Endothelial cell of umbilical vein (primary cell): ENCODE measurements around the gene ATIC. TPM values are rescaled to one million over a fixed set of nuclear protein-coding genes. Genes with fewer than 3 reads are reported as not detected.

ENCODE experiments used
- BruUV-seq: library from RNA; stranded (reverse); fragments of 400-500 nt; replicated peaks from 2 replicates; lab custom pipeline; 2021; lab: Mats Ljungman, UMichigan
- CTCF ChIA-PET: fragments of 300-600, 350-600 bp; sonication (Branson Sonifier 250); formaldehyde crosslinking; loops from one replicate; lab custom pipeline; 2021; ENCODE audit warnings: antibody characterized with exemption, inconsistent platforms; lab: Charles Lee
- POLR2A ChIA-PET: fragments of 300-600, 350-600 bp; sonication (Branson Sonifier 250); formaldehyde crosslinking; loops from one replicate; lab custom pipeline; 2021; ENCODE audit warnings: antibody characterized with exemption, inconsistent platforms; lab: Charles Lee
- DNase-seq: peaks from one replicate; pipeline ENCODE4 v3.0.0-alpha.2; 2011; ENCODE audit warnings: low read depth, low spot score
- FAIRE-seq: peaks from 2 replicates; lab custom pipeline; 2011; peaks lifted over from hg19 to GRCh38; lab: Jason Lieb, UNC
- H2AFZ ChIP-seq: 2 replicates; pipeline ENCODE4 v1.6.0; 2012; ENCODE audit warnings: low read depth, low read length, control low read depth, inconsistent platforms
- H3K27ac ChIP-seq: 2 replicates; pipeline ENCODE4 v1.5.1; 2011; ENCODE audit warnings: low read depth, mild to moderate bottlenecking, control low read depth, low read length, moderate library complexity; ENCODE audit not compliant: insufficient read depth
- H3K27me3 ChIP-seq, 2 experiments: 2 replicates each; pipeline versions ENCODE4 v1.6.0 to v1.6.1; 2011; ENCODE audit warnings: low read length in 2 of 2, mixed read lengths in 1 of 2; ENCODE audit not compliant: control insufficient read depth in 2 of 2, insufficient read depth in 2 of 2
- H3K36me3 ChIP-seq, 2 experiments: 2 replicates in 1 of 2; 3 replicates in 1 of 2; pipeline ENCODE4 v1.5.1; 2011; ENCODE audit warnings: low read length in 2 of 2, mild to moderate bottlenecking in 1 of 2, moderate library complexity in 1 of 2; ENCODE audit not compliant: control insufficient read depth in 2 of 2, insufficient read depth in 2 of 2; ENCODE audit errors: extremely low read depth in 1 of 2
- H3K4me1 ChIP-seq: 3 replicates; pipeline ENCODE4 v1.5.1; 2011; ENCODE audit warnings: mild to moderate bottlenecking, low read length; ENCODE audit not compliant: control insufficient read depth, insufficient read depth; ENCODE audit errors: extremely low read depth
- H3K4me2 ChIP-seq: 2 replicates; pipeline ENCODE4 v1.6.1; 2011; ENCODE audit warnings: low read length, control low read depth, mixed read lengths; ENCODE audit not compliant: insufficient read depth
- H3K4me3 ChIP-seq, 3 experiments: fragments of 200-600 bp in 1 of 3; sonication (generic), shearing (Covaris generic) in 1 of 3; replicated peaks in 1 of 3; 2 replicates each; pipeline ENCODE4 v1.5.1; 2011 to 2016; ENCODE audit warnings: control low read depth in 3 of 3, low read length in 3 of 3, mild to moderate bottlenecking in 2 of 3, inconsistent platforms in 1 of 3, low read depth in 1 of 3, moderate library complexity in 1 of 3; ENCODE audit not compliant: insufficient read depth in 1 of 3
- H3K79me2 ChIP-seq: 2 replicates; pipeline ENCODE4 v1.6.0; 2012; ENCODE audit warnings: low read length, inconsistent platforms; ENCODE audit not compliant: control insufficient read depth, insufficient read depth
- H3K9ac ChIP-seq: replicated peaks from 2 replicates; pipeline ENCODE3; 2011; ENCODE audit warnings: low read length, control low read depth; ENCODE audit not compliant: insufficient read depth; ENCODE audit errors: extremely low read depth
- H3K9me1 ChIP-seq: replicated peaks from 3 replicates; pipeline ENCODE4 v1.6.0; 2011; ENCODE audit warnings: mild to moderate bottlenecking, low read length; ENCODE audit not compliant: control insufficient read depth, insufficient read depth; ENCODE audit errors: extremely low read depth
- H3K9me3 ChIP-seq: replicated peaks from 2 replicates; pipeline ENCODE4 v1.5.1; 2012; ENCODE audit warnings: low read length, inconsistent platforms; ENCODE audit not compliant: control insufficient read depth, insufficient read depth
- H4K20me1 ChIP-seq: replicated peaks from 2 replicates; pipeline ENCODE3; 2011; ENCODE audit warnings: mild to moderate bottlenecking, low read length; ENCODE audit not compliant: control insufficient read depth, insufficient read depth; ENCODE audit errors: extremely low read depth
- CTCF ChIP-seq, 2 donors: IDR thresholded peaks; 1 replicate in 1 of 2; 2 replicates in 1 of 2; pipeline ENCODE4 v1.5.1; 2011; ENCODE audit warnings: low read length in 2 of 2, mild to moderate bottlenecking in 2 of 2, moderate library complexity in 2 of 2, control low read depth in 1 of 2, inconsistent platforms in 1 of 2, low read depth in 1 of 2; ENCODE audit not compliant: insufficient read depth in 1 of 2; ENCODE audit errors: extremely low read depth in 1 of 2
- EZH2 ChIP-seq: IDR thresholded peaks from 2 replicates; pipeline ENCODE4 v1.6.1; 2012; ENCODE audit warnings: borderline replicate concordance, low read depth, mild to moderate bottlenecking, moderate library complexity, low read length, inconsistent platforms; ENCODE audit not compliant: severe bottlenecking
- FOS ChIP-seq: IDR thresholded peaks from 2 replicates; pipeline ENCODE4 v1.6.1; 2011; ENCODE audit warnings: mild to moderate bottlenecking, low read length, moderate library complexity, borderline replicate concordance; ENCODE audit not compliant: insufficient read depth
- GATA2 ChIP-seq: IDR thresholded peaks from 2 replicates; pipeline ENCODE4 v1.7.0; 2011; ENCODE audit warnings: low read depth, mild to moderate bottlenecking, moderate library complexity, mixed read lengths, low read length; ENCODE audit not compliant: insufficient read length, insufficient read depth
- JUN ChIP-seq: IDR thresholded peaks from 2 replicates; pipeline ENCODE4 v1.6.1; 2011; ENCODE audit warnings: borderline replicate concordance, low read depth; ENCODE audit not compliant: insufficient read length, insufficient read depth
- MAX ChIP-seq: IDR thresholded peaks from 2 replicates; pipeline ENCODE4 v1.6.1; 2011; ENCODE audit not compliant: insufficient read depth, insufficient read length
- MYC ChIP-seq: IDR thresholded peaks from one replicate; pipeline ENCODE4 v1.6.1; 2011; ENCODE audit warnings: mild to moderate bottlenecking, low read depth, low read length
- POLR2A ChIP-seq: IDR thresholded peaks from 2 replicates; pipeline ENCODE4 v1.6.1; 2012; ENCODE audit warnings: low read depth, mild to moderate bottlenecking, control low read depth, low read length
- POLR2AphosphoS5 ChIP-seq: IDR thresholded peaks from 2 replicates; pipeline ENCODE4 v1.6.1; 2012; ENCODE audit warnings: low read depth, mild to moderate bottlenecking, control low read depth, low read length, moderate library complexity; ENCODE audit not compliant: insufficient read depth
- dilution Hi-C: fragments of 300-500 bp; cut with MboI; formaldehyde crosslinking; loops from one replicate; pipeline ENCODE4 v1.15.0; 2019; ENCODE audit warnings: low sequenced_read_pairs; ENCODE audit not compliant: extremely low pct_ligation_motif_present
- intact Hi-C: fragments of 100-400 bp; cut with micrococcal nuclease; formaldehyde crosslinking; loops from one replicate; pipeline ENCODE4 v1.10.0; 2022
- polyA plus RNA-seq, 4 experiments: library from polyadenylated mRNA; depleted of rRNA in 3 of 4; stranded (reverse) in 3 of 4; unstranded in 1 of 4; fragments of >200 nt; gene quantifications; 2 replicates each; pipeline versions ENCODE4 v1.2.1 to v1.2.3, GENCODE V29; 2011 to 2012; ENCODE audit warnings: missing spikeins in 1 of 4
- total RNA-seq: library from RNA; stranded (reverse); gene quantifications from 2 replicates; pipeline ENCODE4 v1.2.3, GENCODE V29; 2021

Gene ATIC
- total and polyA plus RNA-seq, 2 donors (not counting 3 experiments of a cell fraction or from before 2014, with no cell fraction given), result 29.5 to 80.2 TPM

DNA sequence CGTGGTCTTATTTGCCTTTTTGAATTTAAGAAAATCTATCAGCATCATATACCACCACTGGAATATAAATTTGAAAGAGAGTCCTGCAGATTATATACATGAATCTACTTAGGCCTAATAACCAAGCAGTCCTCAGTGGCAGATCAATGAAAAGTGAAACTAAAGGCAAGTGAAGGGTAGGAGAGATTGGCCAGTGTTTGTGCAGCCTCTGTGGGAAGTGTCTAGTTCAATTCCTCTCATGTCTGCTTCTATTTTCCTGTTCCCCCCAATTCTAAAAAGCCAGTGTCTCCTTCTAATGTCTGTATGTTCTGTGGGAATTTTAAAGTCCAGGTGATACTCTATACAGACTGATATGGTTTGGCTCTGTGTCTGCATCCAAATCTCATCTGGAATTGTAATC lies 62.1 kb downstream of the ATIC start:
- dilution Hi-C loops, result no loop called here
- peaks cover 53 to 87% of the 10 kb centered on the region in 2 experiments for H3K36me3 ChIP-seq
- H3K79me2 ChIP-seq, result peaks cover 4% of the 10 kb centered on the region
- ChIA-PET POLR2A (no interaction called here), CTCF (no interaction called here)
- H3K9ac ChIP-seq, result no peak overlapping the region
- H3K4me2 ChIP-seq, result no peak overlapping the region
- no peaks in the 10 kb centered on the region for H3K27me3 ChIP-seq
- FAIRE-seq, result peak; percentile 18
- no peak overlapping the region for H3K4me3 ChIP-seq
- BruUV-seq, result no TSS peak
- no peak for DNase-seq
- no peaks in the 10 kb centered on the region for H4K20me1 ChIP-seq
- no peaks in the 10 kb centered on the region for H3K4me1 ChIP-seq
- no peak for TF ChIP-seq MAX
- no peak for TF ChIP-seq POLR2AphosphoS5
- no peak overlapping the region for H3K27ac ChIP-seq
- H2AFZ ChIP-seq, result no peak overlapping the region
- no peaks in the 10 kb centered on the region for H3K9me3 ChIP-seq
- intact Hi-C loops, result no loop called here
- H3K9me1 ChIP-seq, result no peaks in the 10 kb centered on the region

- TF ChIP-seq FOS (no peak), MYC (no peak), EZH2 (no peak), CTCF (IDR thresholded peaks at IDR 0.05; ENCODE audit: extremely low read depth in 1 of 2, insufficient read depth in 1 of 2, low read depth in 1 of 2, low read length in 2 of 2) (no peak), GATA2 (no peak), POLR2AphosphoS5 (no peak), MAX (no peak), JUN (no peak), POLR2A (no peak)
- Histone ChIP-seq H3K9me3 (no peaks in the 10 kb centered on the region), H3K4me1 (no peaks in the 10 kb centered on the region), H4K20me1 (no peaks in the 10 kb centered on the region), H3K4me2 (no peak overlapping the region), H3K27ac (no peak overlapping the region), H3K36me3 (peaks cover 57 to 83% of the 10 kb centered on the region in 2 experiments), H3K27me3 (no peaks in the 10 kb centered on the region), H3K9ac (no peak overlapping the region), H3K9me1 (no peaks in the 10 kb centered on the region), H3K4me3 (no peak overlapping the region), H3K79me2 (peaks cover 4% of the 10 kb centered on the region), H2AFZ (no peak overlapping the region)
- no TSS peak for BruUV-seq
- dilution Hi-C loops, result no loop called here
- CTCF ChIA-PET, result no interaction called here
- DNase-seq (no peak), FAIRE-seq (no peak)
- POLR2A ChIA-PET, result no interaction called here
- intact Hi-C loops, result no loop called here
These were observed 63.0 kb downstream of the ATIC start for GRCh38 chr2:215374642-215375466.
